ENCODE data around the gene MAPKAPK2. TPM values are rescaled to one million over a fixed set of nuclear protein-coding genes. Genes with fewer than 3 reads are reported as not detected.

MAPKAPK2 gene
- total RNA-seq, 1 experiment from 2014 or later, result 96.8 TPM

- Mint-ChIP-seq H3K27ac (ENCODE audit: unreplicated experiment) (no peak overlapping the region), H3K27me3 (ENCODE audit: insufficient read depth, unreplicated experiment) (no peaks in the 10 kb centered on the region), H3K4me3 (ENCODE audit: unreplicated experiment) (no peak overlapping the region), H3K4me1 (ENCODE audit: low read depth, unreplicated experiment) (peaks cover 21% of the 10 kb centered on the region), H3K9me3 (ENCODE audit: unreplicated experiment) (no peaks in the 10 kb centered on the region), H3K36me3 (ENCODE audit: insufficient read depth, unreplicated experiment) (peaks cover 23% of the 10 kb centered on the region)
- peak; percentile 84 to 85 for TF ChIP-seq CTCF (IDR thresholded peaks at IDR 0.05; ENCODE audit: insufficient read depth in 1 of 2, low read depth in 1 of 2, low read length in 1 of 2, severe bottlenecking in 1 of 2, unreplicated experiment in 1 of 2)
- POLR2A ChIA-PET, result interaction anchor here (0.8 kb wide), 1 partner anchor 42 kb away, joined by 4 read pairs; no protein-coding TSS in a partner anchor
- Histone ChIP-seq H3K36me3 (ENCODE audit: control insufficient read depth, insufficient read depth, low read length) (peaks cover 2% of the 10 kb centered on the region; the same call in 1 of the 2 replicates), H3K4me3 (ENCODE audit: low read depth, low read length) (no peak overlapping the region), H3K9me3 (no peaks in the 10 kb centered on the region), H3K27me3 (replicated peaks; ENCODE audit: control insufficient read depth, insufficient read depth, low read length) (no peaks in the 10 kb centered on the region), H3K4me1 (no peaks in the 10 kb centered on the region)
- no TSS peak for BruUV-seq (replicated peaks)
- CTCF ChIA-PET, result interaction anchor here (0.5 to 1.6 kb wide), 14 partner anchors 13 to 336 kb away, joined by 3 to 22 read pairs (median 5); no protein-coding TSS in a partner anchor
- peak in 1 of 2 experiments; percentile 75 for DNase-seq
- intact Hi-C loops (cut with micrococcal nuclease; ENCODE audit: unreplicated experiment), result loop anchor here (1.0 kb wide), 4 partner anchors 67 to 248 kb away; no protein-coding TSS in a partner anchor
Measured at GRCh38 chr1:206734499-206735142, 49.9 kb downstream of the MAPKAPK2 start.

GRCh38 chr1:206735553-206736031, 50.9 kb downstream of the MAPKAPK2 start:
- H3K27me3 Mint-ChIP-seq (ENCODE audit: insufficient read depth, unreplicated experiment), result no peaks in the 10 kb centered on the region
- TF ChIP-seq CTCF (IDR thresholded peaks at IDR 0.05; ENCODE audit: insufficient read depth in 1 of 2, low read depth in 1 of 2, low read length in 1 of 2, severe bottlenecking in 1 of 2, unreplicated experiment in 1 of 2), result no peak
- intact Hi-C loops (cut with micrococcal nuclease; ENCODE audit: unreplicated experiment), result no loop called here
- H3K4me3 Mint-ChIP-seq (ENCODE audit: unreplicated experiment), result no peak overlapping the region
- H3K27ac Mint-ChIP-seq (ENCODE audit: unreplicated experiment), result no peak overlapping the region
- CTCF ChIA-PET, result interaction anchor here (1.5 to 1.6 kb wide), 2 partner anchors 69 to 176 kb away, joined by 3 to 22 read pairs; no protein-coding TSS in a partner anchor
- Histone ChIP-seq H3K4me1 (no peaks in the 10 kb centered on the region), H3K4me3 (ENCODE audit: low read depth, low read length) (no peak overlapping the region), H3K27me3 (replicated peaks; ENCODE audit: control insufficient read depth, insufficient read depth, low read length) (no peaks in the 10 kb centered on the region), H3K9me3 (no peaks in the 10 kb centered on the region), H3K36me3 (ENCODE audit: control insufficient read depth, insufficient read depth, low read length) (peaks cover 2% of the 10 kb centered on the region; the same call in 1 of the 2 replicates)
- no peak for DNase-seq
- no TSS peak for BruUV-seq (replicated peaks)
- H3K9me3 Mint-ChIP-seq (ENCODE audit: unreplicated experiment), result no peaks in the 10 kb centered on the region
- peaks cover 23% of the 10 kb centered on the region for H3K36me3 Mint-ChIP-seq (ENCODE audit: insufficient read depth, unreplicated experiment)
- POLR2A ChIA-PET, result no interaction called here
- peaks cover 21% of the 10 kb centered on the region for H3K4me1 Mint-ChIP-seq (ENCODE audit: low read depth, unreplicated experiment)

- H3K27me3 ChIP-seq (replicated peaks; ENCODE audit: control insufficient read depth, insufficient read depth, low read length), result no peaks in the 10 kb centered on the region
- CTCF ChIA-PET, result interaction anchor here (1.0 to 1.5 kb wide), 3 partner anchors 64 to 118 kb away, joined by 3 to 4 read pairs (median 4); no protein-coding TSS in a partner anchor
- Mint-ChIP-seq H3K27me3 (ENCODE audit: insufficient read depth, unreplicated experiment) (no peaks in the 10 kb centered on the region), H3K9me3 (ENCODE audit: unreplicated experiment) (no peaks in the 10 kb centered on the region), H3K4me3 (ENCODE audit: unreplicated experiment) (no peak overlapping the region), H3K4me1 (ENCODE audit: low read depth, unreplicated experiment) (peaks cover 21% of the 10 kb centered on the region), H3K27ac (ENCODE audit: unreplicated experiment) (peak overlapping the region; percentile 34), H3K36me3 (ENCODE audit: insufficient read depth, unreplicated experiment) (peaks cover 29% of the 10 kb centered on the region)
- intact Hi-C loops (cut with micrococcal nuclease; ENCODE audit: unreplicated experiment), result no loop called here
- H3K9me3 ChIP-seq, result no peaks in the 10 kb centered on the region
- no TSS peak for BruUV-seq (replicated peaks)
- H3K4me3 ChIP-seq (ENCODE audit: low read depth, low read length), result no peak overlapping the region
- peaks cover 2% of the 10 kb centered on the region; the same call in 1 of the 2 replicates for H3K36me3 ChIP-seq (ENCODE audit: control insufficient read depth, insufficient read depth, low read length)
- no peak for DNase-seq
- TF ChIP-seq CTCF (IDR thresholded peaks at IDR 0.05; ENCODE audit: insufficient read depth in 1 of 2, low read depth in 1 of 2, low read length in 1 of 2, severe bottlenecking in 1 of 2, unreplicated experiment in 1 of 2), result no peak
- POLR2A ChIA-PET, result no interaction called here
- H3K4me1 ChIP-seq, result no peaks in the 10 kb centered on the region
Measured at GRCh38 chr1:206736878-206737728, 52.4 kb downstream of the MAPKAPK2 start.
